Measurements from ENCODE around the gene IMMP2L.

DNA sequence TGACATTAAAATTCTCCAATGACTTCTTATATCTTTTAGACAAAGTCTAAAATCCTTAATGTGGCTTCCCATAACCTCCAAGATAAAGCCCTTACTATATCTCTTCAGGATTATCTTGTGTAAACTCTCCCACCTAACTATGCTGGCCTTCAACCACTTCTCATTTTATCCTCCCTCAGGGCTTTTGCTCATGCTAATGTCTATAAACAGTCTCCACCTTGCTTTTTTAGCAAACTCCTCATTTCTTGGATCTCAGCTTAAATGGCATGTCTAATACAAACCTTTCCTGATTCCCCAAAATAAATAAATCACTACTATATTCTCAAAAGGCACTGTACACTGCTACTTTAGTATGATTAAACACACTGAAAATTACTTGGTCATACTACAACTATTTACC is 290.2 kb downstream of the IMMP2L start:
- TF ChIP-seq EZH2 (IDR thresholded peaks at IDR 0.05; ENCODE audit: insufficient read depth, poor library complexity, severe bottlenecking) (no peak), EZH2phosphoT487 (IDR thresholded peaks at IDR 0.05; ENCODE audit: insufficient read depth, low read depth) (no peak)

Measured in GM23248 (cell line).